Measurements from ENCODE around the gene GLYATL2. TPM values are rescaled to one million over a fixed set of nuclear protein-coding genes. Genes with fewer than 3 reads are reported as not detected.

The GLYATL2 gene, protein sequence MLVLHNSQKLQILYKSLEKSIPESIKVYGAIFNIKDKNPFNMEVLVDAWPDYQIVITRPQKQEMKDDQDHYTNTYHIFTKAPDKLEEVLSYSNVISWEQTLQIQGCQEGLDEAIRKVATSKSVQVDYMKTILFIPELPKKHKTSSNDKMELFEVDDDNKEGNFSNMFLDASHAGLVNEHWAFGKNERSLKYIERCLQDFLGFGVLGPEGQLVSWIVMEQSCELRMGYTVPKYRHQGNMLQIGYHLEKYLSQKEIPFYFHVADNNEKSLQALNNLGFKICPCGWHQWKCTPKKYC
- polyA plus RNA-seq (2013, experiment 1 of 2), result 0.35 TPM
- 0.37 TPM for polyA plus RNA-seq (2013, experiment 2 of 2)

DNA sequence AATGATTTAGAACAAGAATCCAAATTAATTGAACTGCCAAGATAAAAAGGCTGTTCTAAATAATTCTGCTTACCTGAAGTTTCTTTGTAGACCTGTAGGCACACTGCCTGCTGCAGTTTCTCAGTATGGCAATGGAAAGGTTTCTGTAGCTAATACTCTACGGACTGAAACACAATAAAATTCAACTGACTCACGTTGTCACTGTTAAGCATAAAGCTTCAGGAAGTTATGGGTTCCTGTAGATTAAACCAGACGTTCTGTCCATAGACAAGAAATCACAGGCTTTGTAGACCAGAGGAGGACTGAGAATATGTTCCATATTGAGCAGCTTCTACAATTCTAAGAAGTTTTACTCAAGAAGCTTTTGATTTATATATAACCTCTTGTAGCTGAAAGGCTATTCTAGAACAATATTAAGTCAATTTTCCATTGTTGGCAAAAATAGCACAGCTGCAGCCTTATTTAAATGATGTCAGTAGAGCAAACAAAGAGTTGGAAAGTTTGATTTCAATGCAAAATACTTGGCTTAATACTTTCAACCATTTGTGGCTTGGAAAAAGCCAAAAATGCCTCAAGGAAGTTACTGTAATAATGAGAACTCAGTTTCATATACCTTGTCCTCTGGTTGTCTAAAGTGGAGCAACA, at the start of gene GLYATL2:
GLYATL2 (minus strand) TSS at position 344 of the 645 bp plus-strand sequence. CDS start 5,092 bp downstream, outside the sequence.
- Histone ChIP-seq H4K8ac (ENCODE audit: low read length) (no peak within 1 kb of the TSS), H2BK15ac (ENCODE audit: low read depth, poor library complexity, severe bottlenecking) (no peak within 1 kb of the TSS), H3K14ac (ENCODE audit: low read length in 2 of 2) (no peak within 1 kb of the TSS), H3K18ac (ENCODE audit: low read depth in 1 of 2, low read length in 2 of 2) (no peak within 1 kb of the TSS), H3K9ac (ENCODE audit: low read length) (no peak within 1 kb of the TSS), H2AFZ (ENCODE audit: low read depth, low read length) (no peak within 1 kb of the TSS), H3K4me2 (ENCODE audit: low read length, poor library complexity, severe bottlenecking) (no peak within 1 kb of the TSS), H3K27ac (ENCODE audit: low read length, poor library complexity, severe bottlenecking) (no peak within 1 kb of the TSS), H4K91ac (ENCODE audit: low read length) (no peak within 1 kb of the TSS), H3K4ac (ENCODE audit: low read depth in 1 of 2, low read length in 2 of 2) (no peak within 1 kb of the TSS), H3K79me1 (replicated peaks; ENCODE audit: low read length, poor library complexity, severe bottlenecking) (no peaks in the 10 kb centered on the region), H3K36me3 (ENCODE audit: control insufficient read depth in 1 of 2, insufficient read depth in 2 of 2, low read depth in 1 of 2, low read length in 2 of 2) (no peaks in the 10 kb centered on the region), H2BK5ac (ENCODE audit: low read depth, low read length, poor library complexity, severe bottlenecking) (no peak within 1 kb of the TSS), H2BK12ac (ENCODE audit: low read length in 2 of 2) (no peak within 1 kb of the TSS), H3K9me3 (ENCODE audit: control insufficient read depth, low read length) (no peaks in the 10 kb centered on the region), H3K4me3 (ENCODE audit: insufficient read depth in 1 of 2, low read depth in 1 of 2, low read length in 2 of 2) (no peak within 1 kb of the TSS), H3K23ac (ENCODE audit: low read length in 2 of 2) (no peak within 1 kb of the TSS), H3K27me3 (ENCODE audit: control insufficient read depth in 1 of 2, insufficient read depth in 1 of 2, low read length in 2 of 2) (no peaks in the 10 kb centered on the region), H3K4me1 (ENCODE audit: control insufficient read depth, insufficient read depth, low read depth, low read length) (no peaks in the 10 kb centered on the region), H2AK5ac (ENCODE audit: low read length, severe bottlenecking) (no peak within 1 kb of the TSS), H2BK120ac (ENCODE audit: low read depth, low read length) (no peak within 1 kb of the TSS)
- DNase-seq, result no peak
- WGBS, result 43% methylated on average over 3 of the region's 3 CpGs

DNA sequence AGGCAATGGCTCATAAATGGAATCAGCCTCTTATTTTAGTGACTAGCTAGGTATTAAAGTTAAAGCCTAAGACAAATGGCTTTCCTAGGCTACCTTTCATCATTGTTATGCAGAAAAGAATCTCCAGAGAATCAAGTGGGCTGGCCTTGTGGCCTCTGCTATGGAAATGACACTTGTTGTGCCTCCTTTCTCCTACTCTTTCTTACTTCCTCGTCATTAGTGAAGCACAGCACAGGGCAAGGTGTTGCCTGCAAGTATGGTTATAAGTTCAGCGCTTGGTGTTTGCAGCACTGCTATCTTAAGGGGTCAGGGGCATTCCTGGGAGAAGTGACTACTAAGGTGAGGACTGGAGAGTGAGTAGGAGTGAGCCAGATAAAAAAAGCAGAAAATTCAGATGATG, 49.4 kb upstream of the GLYATL2 start:
- H3K23ac ChIP-seq (ENCODE audit: low read length in 2 of 2), result no peak overlapping the region
- H3K9ac ChIP-seq (ENCODE audit: low read length), result no peak overlapping the region
- no peak overlapping the region for H2BK12ac ChIP-seq (ENCODE audit: low read length in 2 of 2)
- H3K4me3 ChIP-seq (ENCODE audit: insufficient read depth in 1 of 2, low read depth in 1 of 2, low read length in 2 of 2), result no peak overlapping the region
- no peak overlapping the region for H3K27ac ChIP-seq (ENCODE audit: low read length, poor library complexity, severe bottlenecking)
- no peak overlapping the region for H2AFZ ChIP-seq (ENCODE audit: low read depth, low read length)
- no peaks in the 10 kb centered on the region for H3K9me3 ChIP-seq (ENCODE audit: control insufficient read depth, low read length)
- no peak overlapping the region for H3K14ac ChIP-seq (ENCODE audit: low read length in 2 of 2)
- no peak overlapping the region for H2AK5ac ChIP-seq (ENCODE audit: low read length, severe bottlenecking)
- H3K27me3 ChIP-seq (ENCODE audit: control insufficient read depth in 1 of 2, insufficient read depth in 1 of 2, low read length in 2 of 2), result no peaks in the 10 kb centered on the region
- H2BK5ac ChIP-seq (ENCODE audit: low read depth, low read length, poor library complexity, severe bottlenecking), result no peak overlapping the region
- no peaks in the 10 kb centered on the region for H3K4me1 ChIP-seq (ENCODE audit: control insufficient read depth, insufficient read depth, low read depth, low read length)
- DNase-seq, result no peak
- H4K91ac ChIP-seq (ENCODE audit: low read length), result no peak overlapping the region
- no peak overlapping the region for H2BK15ac ChIP-seq (ENCODE audit: low read depth, poor library complexity, severe bottlenecking)
- WGBS, result 83% methylated on average over 2 of the region's 2 CpGs
- no peak overlapping the region for H2BK120ac ChIP-seq (ENCODE audit: low read depth, low read length)
- H3K18ac ChIP-seq (ENCODE audit: low read depth in 1 of 2, low read length in 2 of 2), result no peak overlapping the region
- H3K36me3 ChIP-seq (ENCODE audit: control insufficient read depth in 1 of 2, insufficient read depth in 2 of 2, low read depth in 1 of 2, low read length in 2 of 2), result no peaks in the 10 kb centered on the region
- H3K4me2 ChIP-seq (ENCODE audit: low read length, poor library complexity, severe bottlenecking), result no peak overlapping the region
- no peak overlapping the region for H4K8ac ChIP-seq (ENCODE audit: low read length)
- peaks cover 5% of the 10 kb centered on the region for H3K79me1 ChIP-seq (replicated peaks; ENCODE audit: low read length, poor library complexity, severe bottlenecking)
- no peak overlapping the region for H3K4ac ChIP-seq (ENCODE audit: low read depth in 1 of 2, low read length in 2 of 2)

DNA sequence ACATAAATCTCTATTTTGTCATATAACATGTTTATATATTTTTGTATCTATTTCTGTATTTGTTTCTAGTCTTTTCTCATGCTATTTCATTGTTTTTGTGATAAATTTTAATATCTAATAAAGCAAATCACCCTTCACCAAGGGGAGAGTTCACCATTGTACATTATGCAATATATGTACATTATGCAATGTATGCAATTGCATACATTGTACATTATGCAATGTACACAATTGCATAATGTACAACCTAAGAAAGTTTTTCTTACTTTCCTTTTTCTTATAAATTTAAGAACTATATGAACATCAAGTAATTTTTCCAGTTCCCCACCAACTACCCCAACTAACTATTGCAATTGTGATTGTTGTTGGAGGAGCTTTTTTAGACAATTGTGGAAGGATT, 44.1 kb upstream of the GLYATL2 start:
- Histone ChIP-seq H2BK12ac (ENCODE audit: low read length in 2 of 2) (no peak overlapping the region), H3K27me3 (ENCODE audit: control insufficient read depth in 1 of 2, insufficient read depth in 1 of 2, low read length in 2 of 2) (no peaks in the 10 kb centered on the region), H2AK5ac (ENCODE audit: low read length, severe bottlenecking) (no peak overlapping the region), H4K8ac (ENCODE audit: low read length) (no peak overlapping the region), H4K91ac (ENCODE audit: low read length) (no peak overlapping the region), H3K79me1 (replicated peaks; ENCODE audit: low read length, poor library complexity, severe bottlenecking) (no peaks in the 10 kb centered on the region), H3K4ac (ENCODE audit: low read depth in 1 of 2, low read length in 2 of 2) (no peak overlapping the region), H3K36me3 (ENCODE audit: control insufficient read depth in 1 of 2, insufficient read depth in 2 of 2, low read depth in 1 of 2, low read length in 2 of 2) (no peaks in the 10 kb centered on the region), H3K23ac (ENCODE audit: low read length in 2 of 2) (no peak overlapping the region), H3K18ac (ENCODE audit: low read depth in 1 of 2, low read length in 2 of 2) (no peak overlapping the region), H3K4me1 (ENCODE audit: control insufficient read depth, insufficient read depth, low read depth, low read length) (no peaks in the 10 kb centered on the region), H3K4me2 (ENCODE audit: low read length, poor library complexity, severe bottlenecking) (no peak overlapping the region), H3K4me3 (ENCODE audit: insufficient read depth in 1 of 2, low read depth in 1 of 2, low read length in 2 of 2) (no peak overlapping the region), H3K9me3 (ENCODE audit: control insufficient read depth, low read length) (no peaks in the 10 kb centered on the region), H3K27ac (ENCODE audit: low read length, poor library complexity, severe bottlenecking) (no peak overlapping the region), H2AFZ (ENCODE audit: low read depth, low read length) (no peak overlapping the region), H3K14ac (ENCODE audit: low read length in 2 of 2) (no peak overlapping the region), H2BK5ac (ENCODE audit: low read depth, low read length, poor library complexity, severe bottlenecking) (no peak overlapping the region), H2BK15ac (ENCODE audit: low read depth, poor library complexity, severe bottlenecking) (no peak overlapping the region), H2BK120ac (ENCODE audit: low read depth, low read length) (no peak overlapping the region), H3K9ac (ENCODE audit: low read length) (no peak overlapping the region)
- no peak for DNase-seq

DNA sequence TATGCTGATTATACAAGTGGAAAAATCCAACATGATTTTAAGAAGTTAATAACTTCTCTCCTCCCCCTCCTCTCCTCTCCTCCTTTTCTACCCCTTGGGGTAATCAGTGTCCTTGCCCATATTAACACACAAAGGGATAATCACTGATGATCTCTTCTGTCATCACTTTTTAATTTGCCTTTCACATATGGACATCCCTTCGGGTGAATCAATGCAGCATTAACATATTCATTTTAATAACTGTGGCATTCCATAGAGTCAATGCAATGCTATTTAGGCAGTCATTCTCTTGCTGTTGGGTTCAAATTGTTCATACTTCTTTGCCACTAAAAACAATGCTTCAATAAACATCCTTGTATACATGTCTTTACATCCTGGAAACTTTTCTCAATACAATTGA, 42.9 kb upstream of the GLYATL2 start:
- Histone ChIP-seq H3K9ac (ENCODE audit: low read length) (no peak overlapping the region), H4K8ac (ENCODE audit: low read length) (no peak overlapping the region), H2BK12ac (ENCODE audit: low read length in 2 of 2) (no peak overlapping the region), H3K36me3 (ENCODE audit: control insufficient read depth in 1 of 2, insufficient read depth in 2 of 2, low read depth in 1 of 2, low read length in 2 of 2) (no peaks in the 10 kb centered on the region), H3K4ac (ENCODE audit: low read depth in 1 of 2, low read length in 2 of 2) (no peak overlapping the region), H3K4me3 (ENCODE audit: insufficient read depth in 1 of 2, low read depth in 1 of 2, low read length in 2 of 2) (no peak overlapping the region), H4K91ac (ENCODE audit: low read length) (no peak overlapping the region), H3K27me3 (ENCODE audit: control insufficient read depth in 1 of 2, insufficient read depth in 1 of 2, low read length in 2 of 2) (no peaks in the 10 kb centered on the region), H3K4me1 (ENCODE audit: control insufficient read depth, insufficient read depth, low read depth, low read length) (no peaks in the 10 kb centered on the region), H3K4me2 (ENCODE audit: low read length, poor library complexity, severe bottlenecking) (no peak overlapping the region), H3K79me1 (replicated peaks; ENCODE audit: low read length, poor library complexity, severe bottlenecking) (no peaks in the 10 kb centered on the region), H3K27ac (ENCODE audit: low read length, poor library complexity, severe bottlenecking) (no peak overlapping the region), H3K23ac (ENCODE audit: low read length in 2 of 2) (no peak overlapping the region), H3K14ac (ENCODE audit: low read length in 2 of 2) (no peak overlapping the region), H3K9me3 (ENCODE audit: control insufficient read depth, low read length) (no peaks in the 10 kb centered on the region), H3K18ac (ENCODE audit: low read depth in 1 of 2, low read length in 2 of 2) (no peak overlapping the region), H2AFZ (ENCODE audit: low read depth, low read length) (no peak overlapping the region), H2BK5ac (ENCODE audit: low read depth, low read length, poor library complexity, severe bottlenecking) (no peak overlapping the region), H2BK15ac (ENCODE audit: low read depth, poor library complexity, severe bottlenecking) (no peak overlapping the region), H2BK120ac (ENCODE audit: low read depth, low read length) (no peak overlapping the region), H2AK5ac (ENCODE audit: low read length, severe bottlenecking) (no peak overlapping the region)
- no peak for DNase-seq
- 100% methylated on average over 1 of the region's 1 CpG for WGBS
